SK-N-SH treated with all-trans-retinoic acid at 6 μM for 48 hours (cell line): ENCODE measurements around the gene DOCK4.

ENCODE experiments used
- ATAC-seq: fragments of 200-7000 bp; cut with Tn5 transposase; 3 replicates; pipeline ENCODE4 v1.9.1; 2020; ENCODE audit warnings: mild to moderate bottlenecking, moderate library complexity
- ARNTL ChIP-seq: fragments of 450-650 bp; formaldehyde crosslinking; IDR thresholded peaks from 2 replicates; pipeline ENCODE4 v1.5.0; 2020; ENCODE audit warnings: low read depth, mild to moderate bottlenecking, moderate library complexity, borderline replicate concordance
- BACH2 ChIP-seq: fragments of 250-450 bp; sonication (Bioruptor Pico); IDR thresholded peaks from 2 replicates; pipeline ENCODE4 v1.9.0; 2021; ENCODE audit warnings: mild to moderate bottlenecking, borderline replicate concordance
- CSDC2 ChIP-seq: fragments of 250-450 bp; sonication (Bioruptor Pico); IDR thresholded peaks from 2 replicates; pipeline ENCODE4 v1.5.0; 2020; ENCODE audit warnings: mild to moderate bottlenecking, moderate library complexity
- ESRRG ChIP-seq: fragments of 250-450 bp; sonication (Bioruptor Pico); IDR thresholded peaks from 2 replicates; pipeline ENCODE4 v1.6.1; 2021; ENCODE audit warnings: mild to moderate bottlenecking
- GLIS3 ChIP-seq: fragments of 250-450 bp; sonication (Bioruptor Pico); IDR thresholded peaks from 2 replicates; pipeline ENCODE4 v1.5.0; 2020; ENCODE audit warnings: mild to moderate bottlenecking, moderate library complexity
- ISL1 ChIP-seq: fragments of 250-450 bp; sonication (Bioruptor Pico); IDR thresholded peaks from 2 replicates; pipeline ENCODE4 v2.1.2; 2022; ENCODE audit warnings: mild to moderate bottlenecking, moderate library complexity
- OSR1 ChIP-seq: fragments of 250-450 bp; sonication (Bioruptor Pico); IDR thresholded peaks from 2 replicates; pipeline ENCODE4 v1.8.0; 2022; ENCODE audit warnings: moderate library complexity, mild to moderate bottlenecking, inconsistent platforms
- PPARA ChIP-seq: fragments of 250-450 bp; sonication (Bioruptor Pico); IDR thresholded peaks from 2 replicates; pipeline ENCODE4 v1.5.0; 2020; ENCODE audit warnings: mild to moderate bottlenecking, borderline replicate concordance
- RARB ChIP-seq: fragments of 250-450 bp; sonication (Bioruptor Pico); IDR thresholded peaks from 2 replicates; pipeline ENCODE4 v1.8.0; 2021; ENCODE audit warnings: mild to moderate bottlenecking, moderate library complexity
- SNAI2 ChIP-seq: fragments of 250-450 bp; sonication (Bioruptor Pico); IDR thresholded peaks from 2 replicates; pipeline ENCODE4 v1.5.0; 2020; ENCODE audit warnings: mild to moderate bottlenecking, moderate library complexity
- TCF4 ChIP-seq: fragments of 250-450 bp; sonication (Bioruptor Pico); IDR thresholded peaks from 2 replicates; pipeline ENCODE4 v1.8.0; 2021; ENCODE audit warnings: mild to moderate bottlenecking, moderate library complexity, borderline replicate concordance
- TOX ChIP-seq: fragments of 250-450 bp; sonication (Bioruptor Pico); IDR thresholded peaks from 2 replicates; pipeline ENCODE4 v1.8.0; 2021; ENCODE audit warnings: mild to moderate bottlenecking, moderate library complexity, borderline replicate concordance
- ZC3H10 ChIP-seq: fragments of 250-450 bp; sonication (Bioruptor Pico); IDR thresholded peaks from 2 replicates; pipeline ENCODE4 v1.5.1; 2021; ENCODE audit warnings: mild to moderate bottlenecking, moderate library complexity
- ZFP3 ChIP-seq: fragments of 250-450 bp; sonication (Bioruptor Pico); IDR thresholded peaks from 2 replicates; pipeline ENCODE4 v1.5.0; 2020; ENCODE audit warnings: mild to moderate bottlenecking, moderate library complexity
- ZFP30 ChIP-seq: fragments of 450-650 bp; formaldehyde crosslinking; IDR thresholded peaks from 2 replicates; pipeline ENCODE4 v1.5.0; 2022; ENCODE audit warnings: mild to moderate bottlenecking, moderate library complexity
- ZNF565 ChIP-seq: fragments of 450-650 bp; formaldehyde crosslinking; conservative IDR thresholded peaks from 2 replicates; pipeline ENCODE4 v1.5.0; 2020; ENCODE audit warnings: low read depth, mild to moderate bottlenecking, moderate library complexity
- ZNF70 ChIP-seq: fragments of 450-650 bp; formaldehyde crosslinking; IDR thresholded peaks from 2 replicates; pipeline ENCODE4 v1.5.0; 2020; ENCODE audit warnings: mild to moderate bottlenecking, moderate library complexity
- ZNF8 ChIP-seq: fragments of 450-650 bp; formaldehyde crosslinking; IDR thresholded peaks from 2 replicates; pipeline ENCODE4 v1.5.0; 2020; ENCODE audit warnings: mild to moderate bottlenecking, moderate library complexity
- TF ChIP-seq, protein P1 (sequence below): fragments of 250-450 bp; sonication (Bioruptor Pico); IDR thresholded peaks from 2 replicates; pipeline ENCODE4 v1.8.0; 2020; ENCODE audit warnings: mild to moderate bottlenecking, moderate library complexity, borderline replicate concordance
- TF ChIP-seq, protein P2 (sequence below): fragments of 250-450 bp; sonication (Bioruptor Pico); IDR thresholded peaks from 2 replicates; pipeline ENCODE4 v1.8.0; 2021; ENCODE audit warnings: low read depth, mild to moderate bottlenecking, moderate library complexity, borderline replicate concordance
- TF ChIP-seq, protein P3 (sequence below): fragments of 250-450 bp; sonication (Bioruptor Pico); IDR thresholded peaks from 2 replicates; pipeline ENCODE4 v1.5.1; 2021; ENCODE audit warnings: mild to moderate bottlenecking, moderate library complexity
- TF ChIP-seq, protein P4 (sequence below): fragments of 250-450 bp; sonication (Bioruptor Pico); IDR thresholded peaks from 2 replicates; pipeline ENCODE4 v1.5.1; 2020; ENCODE audit warnings: low read depth, mild to moderate bottlenecking, moderate library complexity
- TF ChIP-seq, protein P5 (sequence below): fragments of 250-450 bp; sonication (Bioruptor Pico); IDR thresholded peaks from 2 replicates; pipeline ENCODE4 v1.5.0; 2020; ENCODE audit warnings: mild to moderate bottlenecking, moderate library complexity

Gene DOCK4

DNA sequence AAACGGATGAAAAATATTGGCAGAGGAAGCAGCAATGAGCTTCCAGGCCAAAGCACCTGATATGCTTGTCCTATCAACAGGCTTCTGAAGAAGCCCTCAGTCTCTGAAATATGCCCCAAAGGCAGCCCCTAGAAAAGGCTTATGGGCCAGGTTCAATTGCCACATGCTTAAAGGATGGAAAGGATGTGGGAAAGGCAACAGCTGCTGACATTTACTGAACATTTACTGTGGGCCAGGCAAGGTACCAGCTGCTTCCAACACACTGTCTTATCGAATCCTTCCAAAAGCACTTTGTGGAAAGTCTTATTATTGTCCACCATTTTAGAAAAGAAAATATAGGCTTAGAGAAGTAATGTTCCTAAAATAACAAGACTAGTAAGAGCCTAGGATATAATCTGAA, 56.5 kb downstream of the DOCK4 start:
- no peak for ATAC-seq
- no peak for TF ChIP-seq ZNF70 (CRISPR knock-in tag)
- no peak for TF ChIP-seq TCF4 (CRISPR knock-in tag)
- no peak for TF ChIP-seq GLIS3 (CRISPR knock-in tag)

DNA sequence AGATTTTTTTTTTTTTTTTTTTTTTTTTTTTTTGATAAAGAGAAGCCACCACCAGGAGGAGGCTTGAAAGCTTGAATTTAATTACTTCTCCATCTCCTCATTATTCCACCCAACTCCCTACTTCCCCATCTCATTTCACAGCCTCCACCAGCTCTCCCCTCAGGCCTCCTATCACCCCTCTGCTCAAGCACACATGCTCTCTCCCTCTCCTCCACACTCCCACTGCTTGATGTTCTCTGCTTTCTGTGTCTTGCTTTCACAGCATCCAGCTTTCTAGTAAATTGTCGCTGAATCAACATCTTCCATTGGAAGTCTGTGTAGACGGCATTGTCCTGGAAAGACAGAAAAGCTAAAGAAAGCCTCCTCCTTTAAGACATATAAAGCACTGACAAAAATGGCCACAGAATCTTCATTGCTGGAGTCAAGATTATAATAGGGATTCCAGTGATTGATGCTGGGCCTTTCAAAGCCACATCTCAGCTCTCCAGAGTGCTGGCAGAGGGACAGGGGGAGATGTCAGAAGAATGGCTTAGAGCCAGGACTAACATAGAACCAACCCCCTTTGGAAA, 58.3 kb downstream of the DOCK4 start:
- TF ChIP-seq ARNTL (no peak), BACH2 (CRISPR knock-in tag) (no peak), ESRRG (no peak), GLIS3 (CRISPR knock-in tag) (no peak), ISL1 (CRISPR knock-in tag) (peak; percentile 39), RARB (CRISPR knock-in tag) (no peak), ZC3H10 (CRISPR knock-in tag) (no peak), ZFP30 (CRISPR knock-in tag) (no peak), CSDC2 (CRISPR knock-in tag) (no peak), ZNF565 (CRISPR knock-in tag) (no peak), ZNF8 (CRISPR knock-in tag) (no peak), TOX (CRISPR knock-in tag) (no peak), ZFP3 (CRISPR knock-in tag) (no peak), ZNF70 (CRISPR knock-in tag) (no peak), PPARA (CRISPR knock-in tag) (no peak), TCF4 (CRISPR knock-in tag) (no peak), OSR1 (CRISPR knock-in tag) (no peak), SNAI2 (0 out of 2 replicates have a peak, but pooled peaks have one; percentile 52)
- TF ChIP-seq, protein P1, sequence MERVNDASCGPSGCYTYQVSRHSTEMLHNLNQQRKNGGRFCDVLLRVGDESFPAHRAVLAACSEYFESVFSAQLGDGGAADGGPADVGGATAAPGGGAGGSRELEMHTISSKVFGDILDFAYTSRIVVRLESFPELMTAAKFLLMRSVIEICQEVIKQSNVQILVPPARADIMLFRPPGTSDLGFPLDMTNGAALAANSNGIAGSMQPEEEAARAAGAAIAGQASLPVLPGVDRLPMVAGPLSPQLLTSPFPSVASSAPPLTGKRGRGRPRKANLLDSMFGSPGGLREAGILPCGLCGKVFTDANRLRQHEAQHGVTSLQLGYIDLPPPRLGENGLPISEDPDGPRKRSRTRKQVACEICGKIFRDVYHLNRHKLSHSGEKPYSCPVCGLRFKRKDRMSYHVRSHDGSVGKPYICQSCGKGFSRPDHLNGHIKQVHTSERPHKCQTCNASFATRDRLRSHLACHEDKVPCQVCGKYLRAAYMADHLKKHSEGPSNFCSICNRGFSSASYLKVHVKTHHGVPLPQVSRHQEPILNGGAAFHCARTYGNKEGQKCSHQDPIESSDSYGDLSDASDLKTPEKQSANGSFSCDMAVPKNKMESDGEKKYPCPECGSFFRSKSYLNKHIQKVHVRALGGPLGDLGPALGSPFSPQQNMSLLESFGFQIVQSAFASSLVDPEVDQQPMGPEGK (CRISPR knock-in tag), result no peak
- TF ChIP-seq, protein P2, sequence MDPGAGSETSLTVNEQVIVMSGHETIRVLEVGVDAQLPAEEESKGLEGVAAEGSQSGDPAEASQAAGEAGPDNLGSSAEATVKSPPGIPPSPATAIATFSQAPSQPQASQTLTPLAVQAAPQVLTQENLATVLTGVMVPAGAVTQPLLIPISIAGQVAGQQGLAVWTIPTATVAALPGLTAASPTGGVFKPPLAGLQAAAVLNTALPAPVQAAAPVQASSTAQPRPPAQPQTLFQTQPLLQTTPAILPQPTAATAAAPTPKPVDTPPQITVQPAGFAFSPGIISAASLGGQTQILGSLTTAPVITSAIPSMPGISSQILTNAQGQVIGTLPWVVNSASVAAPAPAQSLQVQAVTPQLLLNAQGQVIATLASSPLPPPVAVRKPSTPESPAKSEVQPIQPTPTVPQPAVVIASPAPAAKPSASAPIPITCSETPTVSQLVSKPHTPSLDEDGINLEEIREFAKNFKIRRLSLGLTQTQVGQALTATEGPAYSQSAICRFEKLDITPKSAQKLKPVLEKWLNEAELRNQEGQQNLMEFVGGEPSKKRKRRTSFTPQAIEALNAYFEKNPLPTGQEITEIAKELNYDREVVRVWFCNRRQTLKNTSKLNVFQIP, result no peak
- TF ChIP-seq, protein P3, sequence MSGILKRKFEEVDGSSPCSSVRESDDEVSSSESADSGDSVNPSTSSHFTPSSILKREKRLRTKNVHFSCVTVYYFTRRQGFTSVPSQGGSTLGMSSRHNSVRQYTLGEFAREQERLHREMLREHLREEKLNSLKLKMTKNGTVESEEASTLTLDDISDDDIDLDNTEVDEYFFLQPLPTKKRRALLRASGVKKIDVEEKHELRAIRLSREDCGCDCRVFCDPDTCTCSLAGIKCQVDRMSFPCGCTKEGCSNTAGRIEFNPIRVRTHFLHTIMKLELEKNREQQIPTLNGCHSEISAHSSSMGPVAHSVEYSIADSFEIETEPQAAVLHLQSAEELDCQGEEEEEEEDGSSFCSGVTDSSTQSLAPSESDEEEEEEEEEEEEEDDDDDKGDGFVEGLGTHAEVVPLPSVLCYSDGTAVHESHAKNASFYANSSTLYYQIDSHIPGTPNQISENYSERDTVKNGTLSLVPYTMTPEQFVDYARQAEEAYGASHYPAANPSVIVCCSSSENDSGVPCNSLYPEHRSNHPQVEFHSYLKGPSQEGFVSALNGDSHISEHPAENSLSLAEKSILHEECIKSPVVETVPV (CRISPR knock-in tag), result no peak
- TF ChIP-seq, protein P4, sequence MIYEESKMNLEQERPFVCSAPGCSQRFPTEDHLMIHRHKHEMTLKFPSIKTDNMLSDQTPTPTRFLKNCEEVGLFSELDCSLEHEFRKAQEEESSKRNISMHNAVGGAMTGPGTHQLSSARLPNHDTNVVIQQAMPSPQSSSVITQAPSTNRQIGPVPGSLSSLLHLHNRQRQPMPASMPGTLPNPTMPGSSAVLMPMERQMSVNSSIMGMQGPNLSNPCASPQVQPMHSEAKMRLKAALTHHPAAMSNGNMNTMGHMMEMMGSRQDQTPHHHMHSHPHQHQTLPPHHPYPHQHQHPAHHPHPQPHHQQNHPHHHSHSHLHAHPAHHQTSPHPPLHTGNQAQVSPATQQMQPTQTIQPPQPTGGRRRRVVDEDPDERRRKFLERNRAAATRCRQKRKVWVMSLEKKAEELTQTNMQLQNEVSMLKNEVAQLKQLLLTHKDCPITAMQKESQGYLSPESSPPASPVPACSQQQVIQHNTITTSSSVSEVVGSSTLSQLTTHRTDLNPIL (CRISPR knock-in tag), result no peak
- TF ChIP-seq, protein P5, sequence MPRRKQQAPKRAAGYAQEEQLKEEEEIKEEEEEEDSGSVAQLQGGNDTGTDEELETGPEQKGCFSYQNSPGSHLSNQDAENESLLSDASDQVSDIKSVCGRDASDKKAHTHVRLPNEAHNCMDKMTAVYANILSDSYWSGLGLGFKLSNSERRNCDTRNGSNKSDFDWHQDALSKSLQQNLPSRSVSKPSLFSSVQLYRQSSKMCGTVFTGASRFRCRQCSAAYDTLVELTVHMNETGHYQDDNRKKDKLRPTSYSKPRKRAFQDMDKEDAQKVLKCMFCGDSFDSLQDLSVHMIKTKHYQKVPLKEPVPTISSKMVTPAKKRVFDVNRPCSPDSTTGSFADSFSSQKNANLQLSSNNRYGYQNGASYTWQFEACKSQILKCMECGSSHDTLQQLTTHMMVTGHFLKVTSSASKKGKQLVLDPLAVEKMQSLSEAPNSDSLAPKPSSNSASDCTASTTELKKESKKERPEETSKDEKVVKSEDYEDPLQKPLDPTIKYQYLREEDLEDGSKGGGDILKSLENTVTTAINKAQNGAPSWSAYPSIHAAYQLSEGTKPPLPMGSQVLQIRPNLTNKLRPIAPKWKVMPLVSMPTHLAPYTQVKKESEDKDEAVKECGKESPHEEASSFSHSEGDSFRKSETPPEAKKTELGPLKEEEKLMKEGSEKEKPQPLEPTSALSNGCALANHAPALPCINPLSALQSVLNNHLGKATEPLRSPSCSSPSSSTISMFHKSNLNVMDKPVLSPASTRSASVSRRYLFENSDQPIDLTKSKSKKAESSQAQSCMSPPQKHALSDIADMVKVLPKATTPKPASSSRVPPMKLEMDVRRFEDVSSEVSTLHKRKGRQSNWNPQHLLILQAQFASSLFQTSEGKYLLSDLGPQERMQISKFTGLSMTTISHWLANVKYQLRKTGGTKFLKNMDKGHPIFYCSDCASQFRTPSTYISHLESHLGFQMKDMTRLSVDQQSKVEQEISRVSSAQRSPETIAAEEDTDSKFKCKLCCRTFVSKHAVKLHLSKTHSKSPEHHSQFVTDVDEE, result 0 out of 2 replicates have a peak, but pooled peaks have one; percentile 26
- TF ChIP-seq, all 23 proteins: peak for 3
- no peak for ATAC-seq

DNA sequence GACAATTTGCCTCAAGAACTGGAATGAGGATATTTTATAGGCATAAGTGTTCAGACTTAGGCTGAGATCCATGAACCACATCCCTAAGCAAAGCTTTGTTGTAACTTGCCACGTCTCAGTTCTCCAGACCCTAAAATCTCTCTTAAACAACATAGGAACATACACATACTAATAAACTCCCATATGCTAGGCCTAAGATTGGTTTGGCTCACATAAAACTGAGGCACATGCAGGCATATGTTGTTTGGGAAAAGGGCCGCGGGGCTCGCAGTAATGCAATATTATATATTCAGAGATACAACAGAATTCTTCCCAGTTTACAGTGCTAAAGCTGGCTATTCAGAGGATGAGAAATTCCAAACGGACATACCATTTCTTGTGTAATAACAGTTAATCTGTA, 61.0 kb downstream of the DOCK4 start:
- no peak for ATAC-seq
- TF ChIP-seq ZFP30 (CRISPR knock-in tag) (no peak), BACH2 (CRISPR knock-in tag) (no peak), ZNF70 (CRISPR knock-in tag) (no peak), SNAI2 (no peak), TCF4 (CRISPR knock-in tag) (no peak), CSDC2 (CRISPR knock-in tag) (no peak), GLIS3 (CRISPR knock-in tag) (no peak), ARNTL (no peak), RARB (CRISPR knock-in tag) (no peak), ISL1 (CRISPR knock-in tag) (no peak), ESRRG (no peak), TOX (CRISPR knock-in tag) (no peak), ZNF8 (CRISPR knock-in tag) (no peak)
- TF ChIP-seq, protein P1 (CRISPR knock-in tag), result no peak
- TF ChIP-seq, protein P3 (CRISPR knock-in tag), result no peak
